ENCODE measurements around the gene MTCL1. TPM values are rescaled to one million over a fixed set of nuclear protein-coding genes. Genes with fewer than 3 reads are reported as not detected.

MTCL1 gene
- total RNA-seq, 2 donors from 2014 or later = 11.2 to 73.1 TPM

DNA sequence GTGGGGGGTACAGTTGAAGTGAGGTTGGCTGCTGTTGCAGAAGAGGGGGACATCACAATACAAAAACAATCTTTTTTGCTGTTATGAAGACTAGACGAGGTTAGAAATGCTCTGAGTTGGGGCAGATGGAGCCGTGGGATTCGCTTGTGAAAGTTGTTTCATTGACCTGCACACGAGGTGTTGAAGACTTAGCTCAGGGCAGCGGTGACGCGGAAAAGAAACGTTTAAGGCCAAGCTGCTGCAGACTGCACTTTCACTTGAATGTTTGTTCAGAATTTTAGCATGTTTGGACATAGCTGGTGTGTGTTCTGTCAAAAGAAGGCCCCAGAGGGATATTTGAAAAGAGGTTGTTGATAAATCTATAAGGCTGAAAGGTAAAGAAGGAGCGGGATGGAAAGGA is 46.3 kb downstream of the MTCL1 start:
- H3K27ac ChIP-seq = no peak overlapping the region
- no peak for TF ChIP-seq POLR2A (IDR thresholded peaks at IDR 0.05)
- TF ChIP-seq, protein P1, sequence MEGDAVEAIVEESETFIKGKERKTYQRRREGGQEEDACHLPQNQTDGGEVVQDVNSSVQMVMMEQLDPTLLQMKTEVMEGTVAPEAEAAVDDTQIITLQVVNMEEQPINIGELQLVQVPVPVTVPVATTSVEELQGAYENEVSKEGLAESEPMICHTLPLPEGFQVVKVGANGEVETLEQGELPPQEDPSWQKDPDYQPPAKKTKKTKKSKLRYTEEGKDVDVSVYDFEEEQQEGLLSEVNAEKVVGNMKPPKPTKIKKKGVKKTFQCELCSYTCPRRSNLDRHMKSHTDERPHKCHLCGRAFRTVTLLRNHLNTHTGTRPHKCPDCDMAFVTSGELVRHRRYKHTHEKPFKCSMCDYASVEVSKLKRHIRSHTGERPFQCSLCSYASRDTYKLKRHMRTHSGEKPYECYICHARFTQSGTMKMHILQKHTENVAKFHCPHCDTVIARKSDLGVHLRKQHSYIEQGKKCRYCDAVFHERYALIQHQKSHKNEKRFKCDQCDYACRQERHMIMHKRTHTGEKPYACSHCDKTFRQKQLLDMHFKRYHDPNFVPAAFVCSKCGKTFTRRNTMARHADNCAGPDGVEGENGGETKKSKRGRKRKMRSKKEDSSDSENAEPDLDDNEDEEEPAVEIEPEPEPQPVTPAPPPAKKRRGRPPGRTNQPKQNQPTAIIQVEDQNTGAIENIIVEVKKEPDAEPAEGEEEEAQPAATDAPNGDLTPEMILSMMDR (IDR thresholded peaks at IDR 0.05) = no peak
- TF ChIP-seq POLR2AphosphoS5 (IDR thresholded peaks at IDR 0.05) = no peak

DNA sequence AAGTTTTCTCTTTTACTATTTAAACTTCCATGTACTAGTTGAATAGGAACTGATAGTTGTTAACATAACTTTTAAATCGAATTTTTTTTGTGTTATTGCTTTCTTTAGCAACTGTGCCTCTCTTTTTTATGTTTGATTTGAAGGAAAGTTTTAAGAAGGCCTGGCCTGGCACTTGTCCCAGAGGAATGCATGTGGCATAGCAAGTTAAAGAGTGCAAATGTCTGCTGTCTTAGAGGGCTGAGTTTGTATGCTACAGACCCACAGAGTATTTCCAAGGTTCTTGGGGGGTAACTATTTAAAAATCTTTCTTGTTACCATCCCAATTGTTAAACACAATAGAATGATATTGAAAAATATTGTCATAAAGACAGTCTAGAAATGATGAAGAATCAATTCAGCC is 47.0 kb downstream of the MTCL1 start:
- Histone ChIP-seq H3K36me3 (no peaks in the 10 kb centered on the region), H3K4me3 (no peak overlapping the region), H3K4me1 (replicated peaks) (no peaks in the 10 kb centered on the region), H3K9me3 (no peaks in the 10 kb centered on the region), H3K27me3 (replicated peaks; ENCODE audit: insufficient read depth) (no peaks in the 10 kb centered on the region), H3K27ac (no peak overlapping the region)
- TF ChIP-seq, protein P1 (IDR thresholded peaks at IDR 0.05) = no peak
- TF ChIP-seq POLR2A (IDR thresholded peaks at IDR 0.05) (no peak), POLR2AphosphoS5 (IDR thresholded peaks at IDR 0.05) (no peak)
- DNase-seq (ENCODE audit: low spot score) = no peak
- intact Hi-C loops (cut with DNase I) = no loop called here
- WGBS = 23% methylated on average over 1 of the region's 1 CpG

More for the DNA sequence above, 46.3 kb downstream of the MTCL1 start:
- no peak for DNase-seq (ENCODE audit: low spot score)
- Histone ChIP-seq H3K36me3 (no peaks in the 10 kb centered on the region), H3K27me3 (replicated peaks; ENCODE audit: insufficient read depth) (no peaks in the 10 kb centered on the region), H3K4me3 (no peak overlapping the region), H3K9me3 (no peaks in the 10 kb centered on the region), H3K4me1 (replicated peaks) (no peaks in the 10 kb centered on the region)
- intact Hi-C loops (cut with DNase I) = no loop called here
- WGBS = 60% methylated on average over 9 of the region's 9 CpGs

DNA sequence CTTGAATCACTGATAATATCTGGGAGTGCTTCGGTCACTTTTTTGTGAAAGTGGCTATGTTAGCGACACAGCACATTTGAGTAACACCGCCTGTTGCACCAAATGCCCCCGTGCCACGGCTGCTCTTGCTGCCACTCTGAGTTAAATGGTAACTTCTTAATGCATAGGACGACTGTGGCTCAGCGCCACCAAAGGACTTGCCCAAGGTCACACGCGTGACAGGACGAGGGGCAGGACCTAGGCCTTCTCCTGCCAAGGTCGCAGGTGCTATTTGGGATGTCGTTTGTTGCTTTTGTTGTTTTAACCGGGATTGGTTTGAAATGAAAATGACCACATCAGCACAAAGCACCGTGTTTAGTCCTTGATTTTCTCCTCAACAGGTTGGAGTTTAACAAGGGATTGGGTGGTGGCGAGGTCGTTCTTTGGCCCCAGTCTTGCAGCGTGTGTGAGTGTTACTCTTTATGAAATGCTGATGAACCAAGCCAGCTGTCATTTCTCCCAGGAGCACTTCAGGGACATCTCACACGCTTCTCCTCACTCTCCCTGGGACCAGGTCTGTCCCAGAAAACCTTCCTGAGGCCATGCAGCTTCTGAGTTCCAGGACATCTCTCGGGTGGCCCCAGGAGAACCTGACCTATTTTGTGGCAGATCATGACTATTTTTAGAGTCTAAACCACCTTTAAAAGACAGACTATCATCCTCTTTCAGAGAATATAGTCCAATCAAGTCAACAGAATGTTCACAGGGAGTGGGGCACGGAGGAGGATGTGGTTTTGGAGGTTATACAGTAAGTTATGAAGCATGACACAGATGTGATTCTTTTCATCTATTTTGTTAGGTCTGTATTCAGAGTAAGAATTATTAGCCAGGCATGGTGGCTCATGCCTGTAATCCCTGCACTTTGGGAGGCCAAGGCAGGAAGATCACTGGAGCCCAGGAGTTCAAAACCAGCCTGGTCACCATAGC is 49.9 kb downstream of the MTCL1 start:
- no peak overlapping the region for H3K27ac ChIP-seq
- H3K4me1 ChIP-seq (replicated peaks) = no peaks in the 10 kb centered on the region
- H3K27me3 ChIP-seq (replicated peaks; ENCODE audit: insufficient read depth) = no peaks in the 10 kb centered on the region
- no peak for DNase-seq (ENCODE audit: low spot score)
- H3K36me3 ChIP-seq = no peaks in the 10 kb centered on the region
- TF ChIP-seq POLR2A (IDR thresholded peaks at IDR 0.05) (no peak), POLR2AphosphoS5 (IDR thresholded peaks at IDR 0.05) (no peak)
- TF ChIP-seq, protein P1 (IDR thresholded peaks at IDR 0.05) = no peak
- 92% methylated on average over 20 of the region's 20 CpGs for WGBS
- H3K9me3 ChIP-seq = no peaks in the 10 kb centered on the region
- intact Hi-C loops (cut with DNase I) = no loop called here
- H3K4me3 ChIP-seq = no peak overlapping the region

DNA sequence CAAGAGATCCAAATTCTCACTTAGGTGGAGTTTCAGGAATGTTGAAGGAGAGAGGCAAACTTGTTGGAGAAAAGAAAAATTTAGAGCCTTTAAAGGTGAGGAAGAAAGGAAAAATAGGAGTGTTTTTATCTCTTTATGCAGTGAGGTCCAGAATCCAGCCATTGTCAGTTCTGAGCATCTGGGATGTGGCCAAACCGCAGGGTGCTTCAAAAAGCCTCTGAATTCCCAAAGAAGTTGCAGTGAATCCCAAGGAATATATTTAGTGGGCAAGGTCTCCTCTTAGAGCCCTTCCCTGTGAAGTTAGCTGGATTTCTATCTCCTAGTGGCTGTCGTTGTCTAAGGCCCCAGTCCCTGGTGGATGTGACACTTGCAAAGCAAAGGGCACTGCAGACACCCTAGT is 51.2 kb downstream of the MTCL1 start:
- H3K4me1 ChIP-seq (replicated peaks) = no peaks in the 10 kb centered on the region
- WGBS = 86% methylated on average over 2 of the region's 2 CpGs
- no peak overlapping the region for H3K4me3 ChIP-seq
- intact Hi-C loops (cut with DNase I) = no loop called here
- no peak overlapping the region for H3K27ac ChIP-seq
- no peaks in the 10 kb centered on the region for H3K36me3 ChIP-seq
- no peaks in the 10 kb centered on the region for H3K27me3 ChIP-seq (replicated peaks; ENCODE audit: insufficient read depth)
- DNase-seq (ENCODE audit: low spot score) = no peak
- H3K9me3 ChIP-seq = no peaks in the 10 kb centered on the region
- TF ChIP-seq, protein P1 (IDR thresholded peaks at IDR 0.05) = no peak
- no peak for TF ChIP-seq POLR2AphosphoS5 (IDR thresholded peaks at IDR 0.05)
- no peak for TF ChIP-seq POLR2A (IDR thresholded peaks at IDR 0.05)
